ENCODE results near the gene PTPRN2. TPM values are rescaled to one million over a fixed set of nuclear protein-coding genes. Genes with fewer than 3 reads are reported as not detected.

Gene PTPRN2
- total and polyA plus RNA-seq, 9 of the 15 experiments (the other 6 are each of a cell fraction or from before 2014, with no cell fraction given) = not detected

DNA sequence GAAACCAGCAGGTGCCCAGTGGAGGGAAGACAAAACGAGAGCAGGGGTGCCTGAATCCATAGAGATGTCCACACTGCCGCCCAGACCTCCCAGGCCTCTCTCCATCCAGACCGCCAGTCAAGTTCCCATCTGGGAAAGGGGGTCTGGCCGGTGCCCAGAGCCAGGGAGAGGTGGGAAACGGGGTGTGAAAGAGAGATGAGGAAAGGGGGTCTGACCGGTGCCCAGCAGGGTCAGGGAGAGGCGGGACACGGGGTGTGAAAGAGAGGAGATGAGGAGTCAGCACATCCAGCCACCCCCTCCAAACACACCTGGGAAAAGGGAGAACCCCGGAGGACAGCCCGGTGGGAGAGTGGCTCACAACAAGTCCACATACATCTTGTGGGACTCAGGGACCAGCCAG lies 185.8 kb downstream of the PTPRN2 start (continued):
- TF ChIP-seq POLR2H (tag; IDR thresholded peaks at IDR 0.05; ENCODE audit: low read depth) = no peak

- in situ Hi-C loops (cut with MboI) = no loop called here
- BruUV-seq (replicated peaks) = no TSS peak
- TF ChIP-seq ZNF584 (CRISPR knock-in tag; IDR thresholded peaks at IDR 0.05; ENCODE audit: low read depth) = no peak
- TF ChIP-seq, protein P1, sequence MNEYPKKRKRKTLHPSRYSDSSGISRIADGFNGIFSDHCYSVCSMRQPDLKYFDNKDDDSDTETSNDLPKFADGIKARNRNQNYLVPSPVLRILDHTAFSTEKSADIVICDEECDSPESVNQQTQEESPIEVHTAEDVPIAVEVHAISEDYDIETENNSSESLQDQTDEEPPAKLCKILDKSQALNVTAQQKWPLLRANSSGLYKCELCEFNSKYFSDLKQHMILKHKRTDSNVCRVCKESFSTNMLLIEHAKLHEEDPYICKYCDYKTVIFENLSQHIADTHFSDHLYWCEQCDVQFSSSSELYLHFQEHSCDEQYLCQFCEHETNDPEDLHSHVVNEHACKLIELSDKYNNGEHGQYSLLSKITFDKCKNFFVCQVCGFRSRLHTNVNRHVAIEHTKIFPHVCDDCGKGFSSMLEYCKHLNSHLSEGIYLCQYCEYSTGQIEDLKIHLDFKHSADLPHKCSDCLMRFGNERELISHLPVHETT (CRISPR knock-in tag; conservative IDR thresholded peaks at IDR 0.05 in 1 of 2, IDR thresholded peaks at IDR 0.05 in 1 of 2) = no peak
- no peak for TF ChIP-seq CBFB (CRISPR knock-in tag; IDR thresholded peaks at IDR 0.05)
- TF ChIP-seq WHSC1 (IDR thresholded peaks at IDR 0.05; ENCODE audit: low read length) = no peak
- no peak for TF ChIP-seq ZBED1 (IDR thresholded peaks at IDR 0.05)
- no peak for TF ChIP-seq ZZZ3 (IDR thresholded peaks at IDR 0.05)
- TF ChIP-seq RREB1 (CRISPR knock-in tag; IDR thresholded peaks at IDR 0.05) = no peak
- TF ChIP-seq MYC (IDR thresholded peaks at IDR 0.05; ENCODE audit: low read depth, low read length) = no peak
- TF ChIP-seq MYC (CRISPR knock-in tag; IDR thresholded peaks at IDR 0.05; ENCODE audit: borderline replicate concordance, low read depth) = no peak
- no peak for TF ChIP-seq GABPB2 (CRISPR knock-in tag; conservative IDR thresholded peaks at IDR 0.05)
- TF ChIP-seq NCOA2 (IDR thresholded peaks at IDR 0.05; ENCODE audit: partially characterized antibody in 2 of 2) = no peak
- no peak for TF ChIP-seq YBX1 (IDR thresholded peaks at IDR 0.05)
Observed at GRCh38 chr7:158401295-158401694, 186.3 kb downstream of the PTPRN2 start.

More at GRCh38 chr7:158401295-158401694, 186.3 kb downstream of the PTPRN2 start:
- H3K79me2 ChIP-seq (ENCODE audit: control insufficient read depth, insufficient read depth, low read length) = no peaks in the 10 kb centered on the region
- FAIRE-seq = no peak
- DNase-seq (ENCODE audit: extremely low read depth in 1 of 4, low spot score in 3 of 4) = no peak
- no peaks in the 10 kb centered on the region for H4K20me1 ChIP-seq (replicated peaks; ENCODE audit: control insufficient read depth, insufficient read depth, low read length)
- no peaks in the 10 kb centered on the region for H3K9me1 ChIP-seq (ENCODE audit: control insufficient read depth, insufficient read depth, low read length)
- no peak for ATAC-seq
- WGBS (ENCODE audit: insufficient coverage, low coverage, missing lambda C conversion rate) = under 1% methylated on average over 8 of the region's 8 CpGs
- no peak overlapping the region for H3K4me2 ChIP-seq (ENCODE audit: insufficient read depth, low read length)
- H3K27ac ChIP-seq (ENCODE audit: extremely low read depth, low read depth, low read length) = no peak overlapping the region
- H3K4me1 ChIP-seq (replicated peaks in 1 of 2; ENCODE audit: control insufficient read depth in 2 of 2, insufficient read depth in 2 of 2, low read length in 2 of 2) = peaks cover 0 to 4% of the 10 kb centered on the region in 2 experiments; a peak in 1 of 5 replicates
- H3K9me3 ChIP-seq (replicated peaks; ENCODE audit: control insufficient read depth, insufficient read depth, low read depth, low read length) = no peaks in the 10 kb centered on the region
- no peak overlapping the region for H2AFZ ChIP-seq (ENCODE audit: low read depth, low read length)
- intact Hi-C loops (cut with micrococcal nuclease) = no loop called here
- no peak overlapping the region for H3K4me3 ChIP-seq
- ChIA-PET CTCF (ENCODE audit: low intra/inter-chr PET ratio) (no interaction called here), POLR2A (no interaction called here)
- no peaks in the 10 kb centered on the region for H3K36me3 ChIP-seq (ENCODE audit: control insufficient read depth, insufficient read depth, low read length)
- peaks cover 11 to 54% of the 10 kb centered on the region in 2 experiments; a peak in 4 of 5 replicates for H3K27me3 ChIP-seq (ENCODE audit: control insufficient read depth in 2 of 2, insufficient read depth in 2 of 2, low read length in 2 of 2)
- H3K9ac ChIP-seq (ENCODE audit: insufficient read depth in 1 of 2, low read depth in 2 of 2, low read length in 2 of 2) = no peak overlapping the region
